IMR-90 (cell line): Measurements from ENCODE around the gene MGA. TPM values are rescaled to one million over a fixed set of nuclear protein-coding genes. Genes with fewer than 3 reads are reported as not detected.

Experiments
- ATAC-seq: fragments of 200-7000 bp; cut with Tn5 transposase; 2 replicates; pipeline ENCODE4 v1.9.1; 2020; ENCODE audit warnings: low read depth, mild to moderate bottlenecking, moderate library complexity
- BruUV-seq: library from RNA; stranded (reverse); fragments of 400-500 nt; replicated peaks from 2 replicates; lab custom pipeline; 2021; lab: Mats Ljungman, UMichigan
- CTCF ChIA-PET: fragments of 300-600 bp; formaldehyde crosslinking; extraction: SDS; loops from one replicate; lab custom pipeline; 2021; ENCODE audit warnings: antibody characterized with exemption; lab: Yijun Ruan, JAX
- POLR2A ChIA-PET: fragments of 300-600 bp; sonication (Branson Sonifier 250); formaldehyde crosslinking; loops from one replicate; lab custom pipeline; 2022; ENCODE audit warnings: antibody characterized with exemption; ENCODE audit not compliant: unreplicated experiment; lab: Charles Lee
- DNase-seq: peaks from one replicate; pipeline ENCODE4 v3.0.0; 2013
- H2AFZ ChIP-seq: replicated peaks from 2 replicates; pipeline ENCODE3; 2013; ENCODE audit warnings: low read length, mild to moderate bottlenecking; ENCODE audit not compliant: poor library complexity
- H2AK5ac ChIP-seq: 2 replicates; pipeline ENCODE4 v1.6.1; 2013; ENCODE audit warnings: low read depth, low read length, inconsistent platforms
- H2AK9ac ChIP-seq: replicated peaks from 2 replicates; pipeline ENCODE3; 2013; ENCODE audit warnings: mild to moderate bottlenecking, low read depth, low read length, moderate library complexity; ENCODE audit not compliant: poor library complexity
- H2BK120ac ChIP-seq: 2 replicates; pipeline ENCODE4 v1.6.1; 2013; ENCODE audit warnings: low read depth, low read length, inconsistent platforms
- H2BK15ac ChIP-seq: 3 replicates; pipeline ENCODE4 v1.6.1; 2013; ENCODE audit warnings: low read depth, low read length, inconsistent platforms
- H2BK20ac ChIP-seq: 2 replicates; pipeline ENCODE4 v1.6.1; 2013; ENCODE audit warnings: low read depth, mild to moderate bottlenecking, inconsistent platforms, low read length, moderate library complexity
- H2BK5ac ChIP-seq: 2 replicates; pipeline ENCODE4 v1.6.1; 2013; ENCODE audit warnings: mild to moderate bottlenecking, low read depth, low read length, inconsistent platforms; ENCODE audit not compliant: poor library complexity, severe bottlenecking
- H3K14ac ChIP-seq: replicated peaks from 2 replicates; pipeline ENCODE4 v1.6.1; 2013; ENCODE audit warnings: low read depth, low read length, inconsistent platforms
- H3K18ac ChIP-seq: 2 replicates; pipeline ENCODE4 v1.6.1; 2013; ENCODE audit warnings: low read depth, low read length, control low read depth
- H3K23ac ChIP-seq: 2 replicates; pipeline ENCODE4 v1.6.1; 2013; ENCODE audit warnings: low read depth, low read length, inconsistent platforms
- H3K27ac ChIP-seq: 2 replicates; pipeline ENCODE4 v1.5.1; 2013; ENCODE audit warnings: mild to moderate bottlenecking, control low read depth, low read length; ENCODE audit not compliant: insufficient read depth
- H3K27me3 ChIP-seq: 2 replicates; pipeline ENCODE4 v1.6.1; 2013; ENCODE audit warnings: low read length; ENCODE audit not compliant: control insufficient read depth, insufficient read depth
- H3K36me3 ChIP-seq: 2 replicates; pipeline ENCODE4 v1.6.1; 2013; ENCODE audit warnings: low read length, mixed read lengths; ENCODE audit not compliant: control insufficient read depth, insufficient read depth
- H3K4ac ChIP-seq: 2 replicates; pipeline ENCODE4 v1.6.1; 2013; ENCODE audit warnings: low read depth, low read length, inconsistent platforms
- H3K4me1 ChIP-seq: 2 replicates; pipeline ENCODE4 v1.6.1; 2013; ENCODE audit warnings: low read length, mixed read lengths; ENCODE audit not compliant: control insufficient read depth, insufficient read depth
- H3K4me2 ChIP-seq: 2 replicates; pipeline ENCODE4 v1.6.1; 2013; ENCODE audit warnings: low read depth, mild to moderate bottlenecking, control low read depth, low read length, moderate library complexity
- H3K4me3 ChIP-seq: 2 replicates; pipeline ENCODE4 v1.5.1; 2013; ENCODE audit warnings: low read depth, mild to moderate bottlenecking, control low read depth, low read length, moderate library complexity; ENCODE audit not compliant: insufficient read depth
- H3K56ac ChIP-seq: 2 replicates; pipeline ENCODE4 v1.6.1; 2013; ENCODE audit warnings: low read length, inconsistent platforms; ENCODE audit not compliant: insufficient read depth; ENCODE audit errors: extremely low read depth
- H3K79me1 ChIP-seq, 2 experiments: 2 replicates each; pipeline ENCODE4 v1.6.1; 2013; ENCODE audit warnings: low read length in 2 of 2, inconsistent platforms in 1 of 2, low read depth in 1 of 2
- H3K9ac ChIP-seq: 2 replicates; pipeline ENCODE4 v1.6.1; 2013; ENCODE audit warnings: low read depth, low read length, control low read depth
- H3K9me1 ChIP-seq: 2 replicates; pipeline ENCODE4 v1.6.1; 2013; ENCODE audit warnings: low read length, inconsistent platforms; ENCODE audit not compliant: insufficient read depth
- H3K9me3 ChIP-seq: 2 replicates; pipeline ENCODE4 v1.6.1; 2013; ENCODE audit warnings: low read length; ENCODE audit not compliant: control insufficient read depth, insufficient read depth
- H4K20me1 ChIP-seq: 2 replicates; pipeline ENCODE4 v1.6.1; 2013; ENCODE audit warnings: low read length, inconsistent platforms; ENCODE audit not compliant: insufficient read depth
- H4K5ac ChIP-seq: 2 replicates; pipeline ENCODE4 v1.6.1; 2013; ENCODE audit warnings: mild to moderate bottlenecking, low read depth, low read length, control low read depth
- H4K8ac ChIP-seq, 2 experiments: 2 replicates each; pipeline ENCODE4 v1.6.1; 2013; ENCODE audit warnings: low read depth in 2 of 2, low read length in 2 of 2, control low read depth in 1 of 2, inconsistent platforms in 1 of 2
- H4K91ac ChIP-seq: 2 replicates; pipeline ENCODE4 v1.6.1; 2013; ENCODE audit warnings: low read depth, low read length, inconsistent platforms; ENCODE audit not compliant: insufficient read depth
- BHLHE40 ChIP-seq: fragments of 150-350 bp; IDR thresholded peaks from 2 replicates; pipeline ENCODE4 v1.6.1; 2016; ENCODE audit warnings: mild to moderate bottlenecking, low read depth, low read length
- CEBPB ChIP-seq: IDR thresholded peaks from 2 replicates; pipeline ENCODE4 v1.6.1; 2012; ENCODE audit warnings: low read depth, low read length, improper control_type of control experiment
- MAFK ChIP-seq: IDR thresholded peaks from 2 replicates; pipeline ENCODE4 v1.6.1; 2012; ENCODE audit warnings: low read depth, low read length, improper control_type of control experiment
- MAZ ChIP-seq: IDR thresholded peaks from 2 replicates; pipeline ENCODE4 v1.6.1; 2012; ENCODE audit warnings: low read depth, mild to moderate bottlenecking, low read length, improper control_type of control experiment, moderate library complexity, borderline replicate concordance
- RAD21 ChIP-seq: IDR thresholded peaks from 2 replicates; pipeline ENCODE4 v1.6.1; 2012; ENCODE audit warnings: low read length, improper control_type of control experiment
- WGBS, 2 experiments: methylation state at CpG; one replicate each; pipeline versions ENCODE4 v1.1.5 to v1.1.7; 2013; ENCODE audit warnings: missing lambda C conversion rate in 2 of 2; ENCODE audit not compliant: insufficient read length in 1 of 2; ENCODE audit errors: extremely low coverage in 2 of 2; 5-methylcytosine and 5-hydroxymethylcytosine counted together
- dilution Hi-C: fragments of 300-500 bp; cut with HindIII; formaldehyde crosslinking; loops from one replicate; pipeline ENCODE4 v1.14.3; 2018; ENCODE audit warnings: low sequenced_read_pairs; ENCODE audit not compliant: unreplicated experiment
- in situ Hi-C: fragments of 300-500 bp; cut with MboI; formaldehyde crosslinking; loops from 3 replicates; pipeline ENCODE4 v1.14.3; 2019; ENCODE audit warnings: low sequenced_read_pairs, inconsistent platforms, mixed read lengths
- intact Hi-C: fragments of 100-400 bp; cut with micrococcal nuclease; formaldehyde crosslinking; loops from 2 replicates; pipeline ENCODE4 v1.10.0; 2022
- polyA plus RNA-seq, 3 experiments: library from polyadenylated mRNA; depleted of rRNA; stranded (reverse); fragments of >200 nt; gene quantifications; 2 replicates each; pipeline ENCODE4 v1.2.3, GENCODE V29; 2012; ENCODE audit warnings: low replicate concordance in 1 of 3
- total RNA-seq: library from RNA; depleted of rRNA; stranded (reverse); fragments of >200 nt; gene quantifications from 2 replicates; pipeline ENCODE4 v1.2.3, GENCODE V29; 2012
- TF ChIP-seq, protein P1 (sequence below): fragments of 150-350 bp; IDR thresholded peaks from 2 replicates; pipeline ENCODE4 v1.6.1; 2017; ENCODE audit warnings: mild to moderate bottlenecking, antibody characterized with exemption, low read length, low read depth

The MGA gene
- total and polyA plus RNA-seq, 2 of the 4 experiments (the other 2 are of a cell fraction), result 3.2 to 38.0 TPM

DNA sequence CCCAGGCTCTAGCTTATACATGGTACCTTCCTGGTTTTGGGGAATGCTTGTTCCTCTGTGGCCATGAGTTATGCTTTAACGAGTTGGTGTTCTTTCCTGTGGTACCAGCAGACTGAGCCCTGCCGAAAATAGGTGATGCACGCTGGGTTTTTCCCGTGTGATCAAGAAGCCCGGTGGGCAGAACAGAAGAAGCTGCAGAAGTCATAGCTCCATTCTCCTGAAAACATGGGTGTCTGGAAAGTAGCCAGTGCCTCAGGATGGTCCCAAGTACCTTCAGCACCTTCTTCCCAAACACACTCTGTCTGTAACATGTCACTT lies 139.2 kb downstream of the MGA start:
- no peak overlapping the region for H4K8ac ChIP-seq
- H3K56ac ChIP-seq, result no peak overlapping the region
- CTCF ChIA-PET, result no interaction called here
- intact Hi-C loops, result no loop called here
- TF ChIP-seq, protein P1, sequence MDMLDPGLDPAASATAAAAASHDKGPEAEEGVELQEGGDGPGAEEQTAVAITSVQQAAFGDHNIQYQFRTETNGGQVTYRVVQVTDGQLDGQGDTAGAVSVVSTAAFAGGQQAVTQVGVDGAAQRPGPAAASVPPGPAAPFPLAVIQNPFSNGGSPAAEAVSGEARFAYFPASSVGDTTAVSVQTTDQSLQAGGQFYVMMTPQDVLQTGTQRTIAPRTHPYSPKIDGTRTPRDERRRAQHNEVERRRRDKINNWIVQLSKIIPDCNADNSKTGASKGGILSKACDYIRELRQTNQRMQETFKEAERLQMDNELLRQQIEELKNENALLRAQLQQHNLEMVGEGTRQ, result no peak
- TF ChIP-seq MAFK (no peak), RAD21 (no peak), CEBPB (no peak), MAZ (no peak), BHLHE40 (no peak)
- no peak overlapping the region for H2AFZ ChIP-seq
- H3K14ac ChIP-seq, result peak overlapping the region; percentile 25; the same call in 1 of the 2 replicates
- peak overlapping the region; percentile 60; the same call in 1 of the 2 replicates for H3K23ac ChIP-seq
- no peak overlapping the region for H2BK120ac ChIP-seq
- no peak for ATAC-seq
- no peak for DNase-seq
- no peak overlapping the region for H4K5ac ChIP-seq
- 0 out of 3 replicates have a peak overlapping the region, but pooled peaks have one; percentile 56 for H2BK15ac ChIP-seq
- no peak overlapping the region for H2BK5ac ChIP-seq
- peaks cover 10% of the 10 kb centered on the region for H3K36me3 ChIP-seq
- H3K4ac ChIP-seq, result peak overlapping the region; percentile 2; the same call in 1 of the 2 replicates
- H3K4me3 ChIP-seq, result no peak overlapping the region
- H3K4me2 ChIP-seq, result no peak overlapping the region
- H2AK9ac ChIP-seq, result peak overlapping the region; percentile 4
- BruUV-seq, result no TSS peak
- 88% methylated on average over 4 of the region's 5 CpGs; no CpG with 5 or more reads in 1 of the 2 experiments for WGBS, 2 experiments
- no peak overlapping the region for H3K27ac ChIP-seq
- H3K4me1 ChIP-seq, result peaks cover 16% of the 10 kb centered on the region
- POLR2A ChIA-PET, result no interaction called here
- H2BK20ac ChIP-seq, result no peak overlapping the region
- dilution Hi-C loops, result no loop called here
- no peaks in the 10 kb centered on the region for H4K20me1 ChIP-seq
- in situ Hi-C loops, result no loop called here
- H3K9me1 ChIP-seq, result peaks cover 31% of the 10 kb centered on the region
- H3K79me1 ChIP-seq, result peaks cover 34 to 79% of the 10 kb centered on the region in 2 experiments
- H2AK5ac ChIP-seq, result peak overlapping the region; percentile 61; the same call in 1 of the 2 replicates
- no peak overlapping the region for H3K9ac ChIP-seq
- no peaks in the 10 kb centered on the region for H3K27me3 ChIP-seq
- H3K9me3 ChIP-seq, result no peaks in the 10 kb centered on the region
- H4K91ac ChIP-seq, result 0 out of 2 replicates have a peak overlapping the region, but pooled peaks have one; percentile 1
- H3K18ac ChIP-seq, result no peak overlapping the region
